GM18873 (cell line): ENCODE data around the gene BRCA1.
"Not testable (repeated sequence)": the region's sequence is repeated elsewhere in the genome, so short reads cannot be mapped to it uniquely, and the experiment has no call there.

ENCODE experiments used
- ATAC-seq: cut with Tn5 transposase; IDR thresholded peaks from one replicate; pipeline ENCODE4 v1.9.1; 2021; ENCODE audit warnings: mild to moderate bottlenecking, moderate library complexity, moderate number of reproducible peaks; ENCODE audit not compliant: unreplicated experiment, low FRiP score

Gene BRCA1

GRCh38 chr17:43070872-43071271 is 54.3 kb downstream of the BRCA1 start:
- no peak for ATAC-seq

GRCh38 chr17:43070257-43070656 is 54.9 kb downstream of the BRCA1 start:
- no peak for ATAC-seq

GRCh38 chr17:43069368-43069898 is 55.7 kb downstream of the BRCA1 start:
- no peak for ATAC-seq

- no peak for ATAC-seq
Observed at GRCh38 chr17:43068570-43069367, 56.4 kb downstream of the BRCA1 start.

GRCh38 chr17:43062984-43063638 is 62.1 kb downstream of the BRCA1 start:
- ATAC-seq, result no peak

- ATAC-seq, result no peak
Observed at GRCh38 chr17:43056051-43056450, 69.1 kb downstream of the BRCA1 start.

- not testable (repeated sequence) for ATAC-seq
Observed at GRCh38 chr17:43053008-43053407, 72.2 kb downstream of the BRCA1 start.

GRCh38 chr17:43051969-43052368 is 73.2 kb downstream of the BRCA1 start:
- ATAC-seq, result no peak

- ATAC-seq, result no peak
Observed at GRCh38 chr17:43044024-43044423, 81.1 kb downstream of the BRCA1 start.

GRCh38 chr17:43043307-43043706 is 81.9 kb downstream of the BRCA1 start:
- no peak for ATAC-seq

- no peak for ATAC-seq
Observed at GRCh38 chr17:43042025-43042628, 83.0 kb downstream of the BRCA1 start.

- no peak for ATAC-seq
Observed at GRCh38 chr17:43040655-43041054, 84.5 kb downstream of the BRCA1 start.

GRCh38 chr17:43039646-43040045 is 85.5 kb downstream of the BRCA1 start:
- ATAC-seq, result no peak

- ATAC-seq, result no peak
Observed at GRCh38 chr17:43034894-43035293, 90.3 kb downstream of the BRCA1 start.

GRCh38 chr17:43033948-43034881 is 90.9 kb downstream of the BRCA1 start:
- no peak for ATAC-seq

- ATAC-seq, result no peak
Observed at GRCh38 chr17:43031666-43032065, 93.5 kb downstream of the BRCA1 start.

GRCh38 chr17:43030137-43030767 is 94.9 kb downstream of the BRCA1 start:
- no peak for ATAC-seq

- ATAC-seq, result no peak
Observed at GRCh38 chr17:43028221-43028861, 96.8 kb downstream of the BRCA1 start.
